K562 (cell line): ENCODE data around the gene GOT1. TPM values are rescaled to one million over a fixed set of nuclear protein-coding genes. Genes with fewer than 3 reads are reported as not detected.

Experiments
- ATAC-seq: fragments of 200-7000 bp; cut with Tn5 transposase; 3 replicates; pipeline ENCODE4 v1.9.1; 2020; ENCODE audit warnings: moderate library complexity
- BruUV-seq: library from RNA; stranded (reverse); fragments of 400-500 nt; replicated peaks from 2 replicates; lab custom pipeline; 2021; lab: Mats Ljungman, UMichigan
- CTCF ChIA-PET: fragments of 300-600 bp; formaldehyde crosslinking; extraction: SDS; loops from one replicate; lab custom pipeline; 2021; ENCODE audit warnings: low intra/inter-chr PET ratio; lab: Yijun Ruan, JAX
- POLR2A ChIA-PET: fragments of 300-600, 350-650 bp; sonication (Branson Sonifier 250); formaldehyde crosslinking; extraction: SDS; loops from one replicate; lab custom pipeline; 2021; ENCODE audit warnings: antibody characterized with exemption, inconsistent platforms; lab: Yijun Ruan, JAX
- DNase-seq, 4 experiments: peaks; one replicate each; pipeline versions ENCODE4 v3.0.0 to v3.0.0-alpha.2; 2011 to 2018; ENCODE audit warnings: low spot score in 3 of 4, mixed read lengths in 3 of 4; ENCODE audit errors: extremely low read depth in 1 of 4
- FAIRE-seq: peaks from 2 replicates; lab custom pipeline; 2011; peaks lifted over from hg19 to GRCh38; lab: Jason Lieb, UNC
- H2AFZ ChIP-seq: 2 replicates; pipeline ENCODE4 v1.6.0; 2011; ENCODE audit warnings: low read depth, low read length, control low read depth, inconsistent platforms
- H3K27ac ChIP-seq: fragments of 200-600 bp; 3 replicates; pipeline ENCODE4 v1.8.0; 2011; ENCODE audit warnings: low read depth, mild to moderate bottlenecking, control low read depth, inconsistent platforms, low read length, moderate library complexity, mixed read lengths; ENCODE audit errors: extremely low read depth
- H3K27me3 ChIP-seq, 2 experiments: fragments of 300-600 bp in 1 of 2; 2 replicates in 1 of 2; 3 replicates in 1 of 2; pipeline versions ENCODE4 v1.6.0 to v1.8.0; 2011; ENCODE audit warnings: inconsistent platforms in 2 of 2, low read length in 2 of 2, mild to moderate bottlenecking in 1 of 2, mixed read lengths in 1 of 2, moderate library complexity in 1 of 2; ENCODE audit not compliant: control insufficient read depth in 2 of 2, insufficient read depth in 2 of 2
- H3K36me3 ChIP-seq: fragments of 300-600 bp; 3 replicates; pipeline ENCODE4 v1.8.0; 2011; ENCODE audit warnings: mild to moderate bottlenecking, low read length, inconsistent platforms; ENCODE audit not compliant: control insufficient read depth, insufficient read depth
- H3K4me1 ChIP-seq, 2 experiments: fragments of 200-600 bp in 1 of 2; replicated peaks in 1 of 2; 2 replicates in 1 of 2; 3 replicates in 1 of 2; pipeline versions ENCODE4 v1.5.1 to v1.8.0; 2011; ENCODE audit warnings: inconsistent platforms in 2 of 2, low read length in 2 of 2, mild to moderate bottlenecking in 1 of 2, mixed read lengths in 1 of 2, moderate library complexity in 1 of 2; ENCODE audit not compliant: control insufficient read depth in 2 of 2, insufficient read depth in 2 of 2
- H3K4me2 ChIP-seq: 2 replicates; pipeline ENCODE4 v1.6.1; 2011; ENCODE audit warnings: low read length, control low read depth, inconsistent platforms, mixed read lengths; ENCODE audit not compliant: insufficient read depth
- H3K4me3 ChIP-seq: fragments of 200-600 bp; sonication (generic), shearing (Covaris generic); 2 replicates; pipeline ENCODE4 v1.5.1; 2016; ENCODE audit warnings: control low read depth, inconsistent platforms
- H3K79me2 ChIP-seq: fragments of 200-600 bp; 3 replicates; pipeline ENCODE4 v1.8.0; 2011; ENCODE audit warnings: low read length, inconsistent platforms; ENCODE audit not compliant: control insufficient read depth, insufficient read depth
- H3K9ac ChIP-seq, 2 experiments: 2 replicates each; pipeline versions ENCODE4 v1.6.0 to v1.6.1; 2011; ENCODE audit warnings: low read depth in 2 of 2, low read length in 2 of 2, control low read depth in 1 of 2, inconsistent platforms in 1 of 2, mild to moderate bottlenecking in 1 of 2, mixed read lengths in 1 of 2; ENCODE audit not compliant: insufficient read depth in 1 of 2
- H3K9me1 ChIP-seq: one replicate; pipeline ENCODE4 v1.6.0; 2011; ENCODE audit warnings: inconsistent platforms, mild to moderate bottlenecking, low read length, moderate library complexity; ENCODE audit not compliant: control insufficient read depth, insufficient read depth
- H3K9me3 ChIP-seq: replicated peaks from 2 replicates; pipeline ENCODE4 v1.5.1; 2011; ENCODE audit warnings: low read depth, low read length, inconsistent platforms; ENCODE audit not compliant: control insufficient read depth, insufficient read depth
- H4K20me1 ChIP-seq: replicated peaks from 2 replicates; pipeline ENCODE4 v1.6.1; 2011; ENCODE audit warnings: low read length, inconsistent platforms, mixed read lengths; ENCODE audit not compliant: control insufficient read depth, insufficient read depth
- BCOR ChIP-seq: fragments of 450-650 bp; IDR thresholded peaks from 2 replicates; pipeline ENCODE4 v1.6.1; 2016
- CEBPG ChIP-seq, 3 experiments: fragments of 200-800 bp in 1 of 3; sonication (Bioruptor generic) in 1 of 3; sonication (generic) in 1 of 3; formaldehyde crosslinking in 1 of 3; IDR thresholded peaks in 2 of 3; conservative IDR thresholded peaks in 1 of 3; 2 replicates each; pipeline versions ENCODE4 v1.6.1 to v1.8.0; 2016 to 2022; ENCODE audit warnings: missing compliant biosample characterization in 2 of 3, missing genetic modification characterization in 2 of 3, mild to moderate bottlenecking in 1 of 3, missing genetic modification reagents in 1 of 3
- CHD2 ChIP-seq: IDR thresholded peaks from 2 replicates; pipeline ENCODE4 v1.6.1; 2011; ENCODE audit warnings: low read depth, low read length
- COPS2 ChIP-seq: fragments of 450-650 bp; conservative IDR thresholded peaks from 2 replicates; pipeline ENCODE4 v1.6.1; 2016; ENCODE audit warnings: mild to moderate bottlenecking, moderate library complexity
- ESRRA ChIP-seq: fragments of 450-650 bp; IDR thresholded peaks from 2 replicates; pipeline ENCODE4 v1.6.1; 2014; ENCODE audit warnings: low read depth, mild to moderate bottlenecking, moderate library complexity, borderline replicate concordance
- FOXJ3 ChIP-seq: sonication (generic); formaldehyde crosslinking; IDR thresholded peaks from 2 replicates; pipeline ENCODE4 v1.4.0; 2020; ENCODE audit warnings: mild to moderate bottlenecking, missing genetic modification reagents
- PHTF2 ChIP-seq: fragments of 250-450 bp; sonication (Bioruptor Pico); IDR thresholded peaks from 2 replicates; pipeline ENCODE4 v1.5.0; 2021; ENCODE audit warnings: mild to moderate bottlenecking
- PPARD ChIP-seq: fragments of 250-450 bp; sonication (Bioruptor Pico); IDR thresholded peaks from 2 replicates; pipeline ENCODE4 v1.8.0; 2022; ENCODE audit warnings: inconsistent platforms, mild to moderate bottlenecking, moderate library complexity
- RCOR1 ChIP-seq, 2 experiments: IDR thresholded peaks; 2 replicates each; pipeline ENCODE4 v1.6.1; 2012; ENCODE audit warnings: low read depth in 2 of 2, low read length in 2 of 2, borderline replicate concordance in 1 of 2, improper control_type of control experiment in 1 of 2
- TSC22D4 ChIP-seq: fragments of 450-650 bp; IDR thresholded peaks from 2 replicates; pipeline ENCODE4 v1.6.1; 2016; ENCODE audit warnings: missing genetic modification characterization, missing biosample characterization, control low read depth
- ZBTB9 ChIP-seq: fragments of 450-650 bp; formaldehyde crosslinking; IDR thresholded peaks from 2 replicates; pipeline ENCODE4 v1.4.0; 2020; ENCODE audit warnings: mild to moderate bottlenecking, moderate library complexity
- ZFP1 ChIP-seq: fragments of 450-650 bp; formaldehyde crosslinking; IDR thresholded peaks from 2 replicates; pipeline ENCODE4 v1.4.0; 2020; ENCODE audit warnings: mild to moderate bottlenecking, mixed read lengths
- ZNF12 ChIP-seq: sonication (generic); formaldehyde crosslinking; IDR thresholded peaks from 2 replicates; pipeline ENCODE4 v1.4.0; 2020; ENCODE audit warnings: mild to moderate bottlenecking, missing genetic modification reagents
- ZNF282 ChIP-seq: sonication (generic); formaldehyde crosslinking; IDR thresholded peaks from 2 replicates; pipeline ENCODE4 v1.8.1; 2023; ENCODE audit warnings: missing genetic modification reagents
- ZNF41 ChIP-seq: fragments of 250-450 bp; sonication (Bioruptor Pico); conservative IDR thresholded peaks from 2 replicates; pipeline ENCODE4 v1.4.0; 2020; ENCODE audit warnings: mild to moderate bottlenecking
- ZNF512 ChIP-seq: IDR thresholded peaks from 2 replicates; pipeline ENCODE4 v1.6.1; 2016; ENCODE audit warnings: missing genetic modification characterization, missing compliant biosample characterization
- ZNF785 ChIP-seq: fragments of 250-450 bp; sonication (Bioruptor Pico); IDR thresholded peaks from 2 replicates; pipeline ENCODE4 v1.4.0; 2020; ENCODE audit warnings: mild to moderate bottlenecking
- ZNF830 ChIP-seq: fragments of 250-450 bp; sonication (Bioruptor Pico); IDR thresholded peaks from 2 replicates; pipeline ENCODE4 v1.5.0; 2021; ENCODE audit warnings: mild to moderate bottlenecking
- WGBS: fragments of 100-300 bp; shearing (Covaris generic); methylation state at CpG from one replicate; pipeline ENCODE4 v1.1.6; 2016; ENCODE audit warnings: low coverage, mixed read lengths; ENCODE audit not compliant: insufficient coverage; ENCODE audit errors: missing lambda C conversion rate; 5-methylcytosine and 5-hydroxymethylcytosine counted together
- in situ Hi-C: fragments of 300-500 bp; cut with MboI; formaldehyde crosslinking; loops from 4 replicates; pipeline ENCODE4 v1.15.0; 2018; ENCODE audit warnings: inconsistent platforms, mixed read lengths
- intact Hi-C: fragments of 100-400 bp; cut with micrococcal nuclease; formaldehyde crosslinking; loops from 2 replicates; pipeline ENCODE4 v1.14.2; 2022
- polyA plus RNA-seq, 8 experiments: library from polyadenylated mRNA; depleted of rRNA in 4 of 8; stranded (reverse) in 5 of 8; unstranded in 3 of 8; fragments of >200 nt; fragmentation: Nextera tagmentation in 2 of 8; fragmentation: Illumina TruSeq in 1 of 8; extraction: Ambion mirVana in 2 of 8; extraction: Trizol in 1 of 8; gene quantifications; 2 replicates each; pipeline versions ENCODE4 v1.2.1 to v1.2.3, GENCODE V29; 2011 to 2014; ENCODE audit warnings: inconsistent platforms in 1 of 8, missing spikeins in 1 of 8
- total RNA-seq, 7 experiments: library from RNA; depleted of rRNA in 6 of 7; stranded (reverse); fragments of >200 nt in 6 of 7; fragmentation: Illumina TruSeq in 2 of 7; extraction: Trizol in 2 of 7; gene quantifications; 2 replicates each; pipeline versions ENCODE4 v1.2.1 to v1.2.3, GENCODE V29; 2011 to 2021; ENCODE audit warnings: low replicate concordance in 1 of 7

The GOT1 gene
- total and polyA plus RNA-seq, 9 of the 15 experiments (the other 6 are each of a cell fraction or from before 2014, with no cell fraction given): 55.7 to 166 (median 75.4) TPM

GRCh38 chr10:99387541-99387940, 42.9 kb downstream of the GOT1 start:
- TF ChIP-seq ZFP1 (no peak), RCOR1 (IDR thresholded peaks at IDR 0.05; ENCODE audit: borderline replicate concordance in 1 of 2, low read depth in 2 of 2, low read length in 2 of 2) (no peak), ZNF512 (tag) (no peak), ZNF830 (CRISPR knock-in tag) (no peak), ZNF41 (CRISPR knock-in tag) (no peak), CEBPG (CRISPR knock-in tag; IDR thresholded peaks at IDR 0.05) (no peak), CEBPG (tag; conservative IDR thresholded peaks at IDR 0.05 in 1 of 2, IDR thresholded peaks at IDR 0.05 in 1 of 2) (no peak), ZNF12 (no peak), ZNF785 (CRISPR knock-in tag) (no peak), PPARD (CRISPR knock-in tag) (no peak), COPS2 (no peak), ZBTB9 (CRISPR knock-in tag) (no peak), CHD2 (no peak), ZNF282 (CRISPR knock-in tag) (no peak), FOXJ3 (CRISPR knock-in tag) (no peak), BCOR (no peak), ESRRA (no peak), TSC22D4 (no peak), PHTF2 (CRISPR knock-in tag) (no peak)
- TF ChIP-seq, all 486 proteins: peak for 0
- POLR2A ChIA-PET: interaction anchor here (0.6 kb wide), 2 partner anchors 13 to 43 kb away, joined by 3 read pairs; partner anchors contain the start of gene GOT1
- ATAC-seq: no peak
- no peak for FAIRE-seq
- peaks cover 30 to 40% of the 10 kb centered on the region in 2 experiments for H3K27me3 ChIP-seq
- H3K4me1 ChIP-seq: no peaks in the 10 kb centered on the region; a peak in 2 of 5 replicates
- H4K20me1 ChIP-seq: no peaks in the 10 kb centered on the region
- CTCF ChIA-PET: interaction anchor here (0.6 kb wide), 1 partner anchor 8 kb away, joined by 3 read pairs; no protein-coding TSS in a partner anchor
- BruUV-seq: no TSS peak
- 0% methylated on average over 6 of the region's 11 CpGs for WGBS
- no peaks in the 10 kb centered on the region for H3K36me3 ChIP-seq
- DNase-seq: no peak
- intact Hi-C loops (no loop called here), in situ Hi-C loops (no loop called here)
- H3K9me3 ChIP-seq: no peaks in the 10 kb centered on the region
- no peak overlapping the region for H3K9ac ChIP-seq
- H3K27ac ChIP-seq: no peak overlapping the region
- H3K4me3 ChIP-seq: no peak overlapping the region
- H3K9me1 ChIP-seq: no peaks in the 10 kb centered on the region
- no peak overlapping the region for H2AFZ ChIP-seq
- no peak overlapping the region for H3K4me2 ChIP-seq
- no peaks in the 10 kb centered on the region for H3K79me2 ChIP-seq
